HFFc6 (cell line): ENCODE data around the gene MINDY2. TPM values are rescaled to one million over a fixed set of nuclear protein-coding genes. Genes with fewer than 3 reads are reported as not detected.
"Not testable (repeated sequence)": the region's sequence is repeated elsewhere in the genome, so short reads cannot be mapped to it uniquely, and the experiment has no call there.

Source experiments
- DNase-seq: peaks from one replicate; pipeline ENCODE4 v3.0.0-alpha.2; 2018
- H3K27ac Mint-ChIP-seq: 2 replicates; pipeline ENCODE4 v1.8.0; 2020; ENCODE audit warnings: mild to moderate bottlenecking, mixed read lengths
- H3K27me3 Mint-ChIP-seq: 2 replicates; pipeline ENCODE4 v1.8.0; 2021; ENCODE audit warnings: mild to moderate bottlenecking, moderate library complexity, mixed read lengths; ENCODE audit not compliant: insufficient read depth
- H3K36me3 Mint-ChIP-seq: 2 replicates; pipeline ENCODE4 v1.8.0; 2021; ENCODE audit warnings: low read depth, mixed read lengths
- H3K4me1 Mint-ChIP-seq: 2 replicates; pipeline ENCODE4 v1.8.0; 2020; ENCODE audit warnings: low read depth, mixed read lengths
- H3K4me3 Mint-ChIP-seq: 2 replicates; pipeline ENCODE4 v1.8.0; 2020; ENCODE audit warnings: mild to moderate bottlenecking, moderate library complexity, mixed read lengths
- H3K9me3 Mint-ChIP-seq: 2 replicates; pipeline ENCODE4 v1.8.0; 2020; ENCODE audit warnings: mild to moderate bottlenecking, mixed read lengths
- total RNA-seq, 6 experiments: library from RNA; stranded (reverse); fragmentation: NEBNext Ultra II Directional; extraction: Animal tissue kit (Norgen Biotek cat#: 25700); gene quantifications; 2 replicates in 1 of 6; 3 replicates in 5 of 6; pipeline ENCODE4 v1.2.3, GENCODE V29; 2021
- TF ChIP-seq, protein P1 (sequence below): fragments of 200-600 bp; sonication (generic); IDR thresholded peaks from 2 replicates; pipeline ENCODE4 v1.5.0; 2021; ENCODE audit warnings: antibody characterized with exemption, mild to moderate bottlenecking

The MINDY2 gene
- total RNA-seq, 6 experiments from 2014 or later, result 27.9 to 35.7 (median 29.9) TPM

DNA sequence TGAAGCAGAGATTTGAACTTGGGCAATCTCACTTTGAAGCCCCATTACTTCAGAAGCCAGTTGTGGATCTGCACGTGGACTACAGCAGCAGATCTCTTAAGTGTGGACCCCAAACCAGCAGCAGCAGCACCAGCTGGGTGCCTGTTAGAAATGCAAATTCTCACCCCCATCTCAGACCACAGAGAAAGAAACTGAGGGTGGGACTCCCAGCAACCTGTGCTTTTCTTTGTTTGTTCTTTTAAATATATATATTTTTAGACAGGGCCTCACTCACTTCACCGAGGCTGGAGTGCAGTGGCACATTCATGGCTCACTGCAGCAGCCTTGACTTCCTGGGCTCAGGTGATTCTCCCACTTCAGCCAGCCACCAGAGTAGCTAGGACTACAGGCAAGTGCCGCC lies 109.2 kb downstream of the MINDY2 start:
- Mint-ChIP-seq H3K27ac (no peak overlapping the region), H3K36me3 (peaks cover 67% of the 10 kb centered on the region), H3K4me1 (no peaks in the 10 kb centered on the region), H3K27me3 (no peaks in the 10 kb centered on the region; the same call in 1 of the 2 replicates), H3K9me3 (no peaks in the 10 kb centered on the region), H3K4me3 (no peak overlapping the region)
- TF ChIP-seq, protein P1, sequence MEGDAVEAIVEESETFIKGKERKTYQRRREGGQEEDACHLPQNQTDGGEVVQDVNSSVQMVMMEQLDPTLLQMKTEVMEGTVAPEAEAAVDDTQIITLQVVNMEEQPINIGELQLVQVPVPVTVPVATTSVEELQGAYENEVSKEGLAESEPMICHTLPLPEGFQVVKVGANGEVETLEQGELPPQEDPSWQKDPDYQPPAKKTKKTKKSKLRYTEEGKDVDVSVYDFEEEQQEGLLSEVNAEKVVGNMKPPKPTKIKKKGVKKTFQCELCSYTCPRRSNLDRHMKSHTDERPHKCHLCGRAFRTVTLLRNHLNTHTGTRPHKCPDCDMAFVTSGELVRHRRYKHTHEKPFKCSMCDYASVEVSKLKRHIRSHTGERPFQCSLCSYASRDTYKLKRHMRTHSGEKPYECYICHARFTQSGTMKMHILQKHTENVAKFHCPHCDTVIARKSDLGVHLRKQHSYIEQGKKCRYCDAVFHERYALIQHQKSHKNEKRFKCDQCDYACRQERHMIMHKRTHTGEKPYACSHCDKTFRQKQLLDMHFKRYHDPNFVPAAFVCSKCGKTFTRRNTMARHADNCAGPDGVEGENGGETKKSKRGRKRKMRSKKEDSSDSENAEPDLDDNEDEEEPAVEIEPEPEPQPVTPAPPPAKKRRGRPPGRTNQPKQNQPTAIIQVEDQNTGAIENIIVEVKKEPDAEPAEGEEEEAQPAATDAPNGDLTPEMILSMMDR, result no peak
- no peak for DNase-seq

DNA sequence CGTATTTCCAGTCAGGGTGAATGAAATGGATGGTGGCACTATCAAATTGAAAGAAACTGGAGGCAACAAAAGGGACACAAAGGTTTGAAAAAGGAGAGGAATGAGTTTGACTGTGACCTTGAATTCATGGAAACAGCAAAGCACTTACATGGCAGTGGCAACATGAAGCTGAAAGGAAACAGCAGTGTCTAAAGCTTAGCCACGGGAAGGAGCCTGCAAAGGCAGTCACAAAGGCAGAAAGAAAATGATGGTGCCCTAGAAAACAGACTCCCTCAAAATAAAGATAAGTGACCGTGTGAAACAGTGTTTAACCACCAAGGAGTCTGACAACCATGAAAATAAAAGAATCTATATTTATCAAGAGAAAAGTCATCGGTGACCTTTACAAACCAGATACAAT lies 111.1 kb downstream of the MINDY2 start:
- Mint-ChIP-seq H3K36me3 (peaks cover 69% of the 10 kb centered on the region), H3K4me3 (no peak overlapping the region), H3K27ac (no peak overlapping the region; the same call in 1 of the 2 replicates), H3K27me3 (no peaks in the 10 kb centered on the region; the same call in 1 of the 2 replicates), H3K4me1 (no peaks in the 10 kb centered on the region), H3K9me3 (no peaks in the 10 kb centered on the region)
- TF ChIP-seq, protein P1, result no peak
- DNase-seq, result no peak

DNA sequence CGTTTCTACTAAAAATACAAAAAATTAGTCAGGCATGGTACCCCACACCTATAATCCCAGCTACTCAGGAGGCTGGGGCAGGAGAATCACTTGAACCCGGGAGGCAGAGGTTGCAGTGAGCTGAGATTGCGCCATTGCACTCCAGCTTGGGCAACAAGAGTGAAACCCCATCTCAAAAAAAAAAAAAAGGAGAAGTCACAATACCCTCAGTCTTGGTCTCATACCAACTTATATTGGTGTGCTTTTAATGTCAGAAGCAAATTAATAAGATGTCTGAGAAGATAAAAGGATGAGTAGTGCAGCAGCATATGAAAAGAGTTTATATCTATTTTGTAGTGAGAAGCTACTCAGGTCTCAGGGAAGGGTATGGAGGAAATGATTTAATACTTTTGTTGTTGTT lies 112.8 kb downstream of the MINDY2 start:
- H3K4me1 Mint-ChIP-seq, H3K4me3 Mint-ChIP-seq, H3K27ac Mint-ChIP-seq, H3K9me3 Mint-ChIP-seq, H3K27me3 Mint-ChIP-seq, DNase-seq: not testable (repeated sequence)
- H3K36me3 Mint-ChIP-seq, result peaks cover 73% of the 10 kb centered on the region

DNA sequence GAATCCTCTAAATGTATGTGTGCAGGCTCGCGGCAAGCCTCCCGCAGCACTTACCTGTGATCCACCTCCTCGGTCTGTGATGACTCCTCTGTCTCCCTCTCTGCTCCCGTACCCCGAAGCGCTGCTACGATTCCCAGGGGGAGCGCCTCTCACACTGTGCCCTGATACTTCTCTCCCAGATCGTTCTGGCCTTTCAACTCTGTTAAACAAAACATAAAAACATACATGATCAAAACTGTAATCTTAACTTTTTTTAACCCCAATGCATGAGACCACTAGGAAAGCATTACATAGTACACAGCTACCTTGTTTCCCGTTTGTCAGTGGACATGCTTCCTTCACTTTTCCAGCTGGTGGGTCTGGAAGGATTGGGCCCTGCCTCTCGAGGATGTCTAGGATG lies 115.8 kb downstream of the MINDY2 start:
- Mint-ChIP-seq H3K36me3 (peaks cover 70% of the 10 kb centered on the region), H3K9me3 (no peaks in the 10 kb centered on the region), H3K4me1 (no peaks in the 10 kb centered on the region), H3K4me3 (no peak overlapping the region), H3K27ac (no peak overlapping the region), H3K27me3 (no peaks in the 10 kb centered on the region)
- TF ChIP-seq, protein P1, result no peak
- no peak for DNase-seq

DNA sequence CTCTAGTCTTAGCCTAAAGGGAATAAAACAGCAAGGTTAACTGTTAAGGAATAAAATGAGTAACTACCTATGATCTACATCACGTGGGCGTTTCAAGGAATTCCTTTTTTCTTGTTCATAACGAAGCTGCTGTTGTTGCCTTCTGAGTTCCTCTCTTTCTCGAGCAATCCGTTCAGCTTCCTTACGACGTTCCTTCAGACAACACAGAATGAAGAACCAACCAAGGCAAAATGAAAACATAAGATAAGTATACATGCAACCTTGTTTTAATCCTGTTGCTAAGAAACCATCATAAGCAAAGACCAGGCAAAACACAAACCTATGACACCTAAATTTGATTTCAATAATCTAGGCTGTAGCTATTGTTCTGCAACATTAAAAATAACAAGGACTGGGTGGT lies 118.3 kb downstream of the MINDY2 start:
- Mint-ChIP-seq H3K4me1 (no peaks in the 10 kb centered on the region), H3K9me3 (no peaks in the 10 kb centered on the region), H3K27me3 (no peaks in the 10 kb centered on the region), H3K27ac (no peak overlapping the region), H3K36me3 (peaks cover 79% of the 10 kb centered on the region), H3K4me3 (no peak overlapping the region)
- TF ChIP-seq, protein P1, result no peak
- DNase-seq, result no peak

DNA sequence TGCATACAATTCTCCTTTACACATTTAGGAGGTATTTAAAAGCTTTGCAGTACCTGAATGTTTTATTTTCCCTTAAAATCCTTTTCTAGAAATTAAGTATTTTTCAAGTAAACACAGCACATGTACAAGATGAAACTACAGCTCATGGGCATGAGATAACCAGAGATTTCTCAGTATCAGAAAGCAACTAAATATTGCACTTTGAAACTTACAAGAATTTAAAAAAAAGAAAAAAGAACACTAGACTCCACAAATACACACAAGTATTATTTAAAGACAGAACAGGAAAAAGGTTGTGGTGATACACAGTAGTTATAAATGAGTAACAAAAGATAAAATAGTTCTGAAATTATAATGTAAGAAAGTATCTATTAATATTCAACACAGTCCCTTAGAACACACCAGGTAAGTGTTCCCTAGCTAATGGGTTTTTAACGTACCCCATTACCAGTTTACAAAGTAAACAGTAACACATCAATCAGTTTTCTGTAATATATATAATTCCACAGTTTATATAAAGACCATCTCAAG lies 127.1 kb downstream of the MINDY2 start:
- Mint-ChIP-seq H3K27me3 (no peaks in the 10 kb centered on the region), H3K36me3 (peaks cover 26% of the 10 kb centered on the region), H3K27ac (no peak overlapping the region), H3K4me1 (no peaks in the 10 kb centered on the region), H3K4me3 (no peak overlapping the region), H3K9me3 (no peaks in the 10 kb centered on the region)
- TF ChIP-seq, protein P1, result no peak
- no peak for DNase-seq
